ENCODE data around the gene COL1A2. TPM values are rescaled to one million over a fixed set of nuclear protein-coding genes. Genes with fewer than 3 reads are reported as not detected.

Gene COL1A2
- total RNA-seq, 2 experiments from 2014 or later = 0.23 to 0.47 TPM

- DNase-seq (no peak), ATAC-seq (ENCODE audit: low read depth) (no peak)
- Mint-ChIP-seq H3K36me3 (no peaks in the 10 kb centered on the region), H3K27me3 (peaks cover 4% of the 10 kb centered on the region), H3K4me3 (no peak overlapping the region), H3K27ac (no peak overlapping the region), H3K9me3 (no peaks in the 10 kb centered on the region), H3K4me1 (no peaks in the 10 kb centered on the region)
- POLR2A ChIA-PET = no interaction called here
Observed at GRCh38 chr7:94368371-94368791, 26.3 kb upstream of the COL1A2 start.

GRCh38 chr7:94374231-94374630 lies 20.5 kb upstream of the COL1A2 start:
- H3K9me3 Mint-ChIP-seq = no peaks in the 10 kb centered on the region
- H3K27me3 Mint-ChIP-seq = no peaks in the 10 kb centered on the region
- H3K27ac Mint-ChIP-seq = no peak overlapping the region
- POLR2A ChIA-PET = no interaction called here
- no peak overlapping the region for H3K4me3 Mint-ChIP-seq
- DNase-seq (no peak), ATAC-seq (ENCODE audit: low read depth) (no peak)
- no peaks in the 10 kb centered on the region for H3K4me1 Mint-ChIP-seq
- H3K36me3 Mint-ChIP-seq = no peaks in the 10 kb centered on the region

GRCh38 chr7:94374721-94375566 lies 19.8 kb upstream of the COL1A2 start:
- Mint-ChIP-seq H3K27me3 (no peaks in the 10 kb centered on the region), H3K4me1 (no peaks in the 10 kb centered on the region), H3K36me3 (no peaks in the 10 kb centered on the region), H3K9me3 (no peaks in the 10 kb centered on the region), H3K27ac (no peak overlapping the region), H3K4me3 (no peak overlapping the region)
- POLR2A ChIA-PET = no interaction called here
- ATAC-seq (ENCODE audit: low read depth) = no peak
- DNase-seq = no peak

- H3K4me3 Mint-ChIP-seq = no peak overlapping the region
- H3K4me1 Mint-ChIP-seq = no peaks in the 10 kb centered on the region
- POLR2A ChIA-PET = no interaction called here
- DNase-seq = no peak
- no peak for ATAC-seq (ENCODE audit: low read depth)
- no peaks in the 10 kb centered on the region for H3K27me3 Mint-ChIP-seq
- no peaks in the 10 kb centered on the region for H3K36me3 Mint-ChIP-seq
- H3K9me3 Mint-ChIP-seq = no peaks in the 10 kb centered on the region
- H3K27ac Mint-ChIP-seq = no peak overlapping the region
Observed at GRCh38 chr7:94375691-94376090, 19.0 kb upstream of the COL1A2 start.

GRCh38 chr7:94376281-94376680 lies 18.4 kb upstream of the COL1A2 start:
- Mint-ChIP-seq H3K4me3 (no peak overlapping the region), H3K9me3 (no peaks in the 10 kb centered on the region), H3K27me3 (no peaks in the 10 kb centered on the region), H3K27ac (no peak overlapping the region), H3K36me3 (no peaks in the 10 kb centered on the region), H3K4me1 (no peaks in the 10 kb centered on the region)
- ATAC-seq (ENCODE audit: low read depth) = no peak
- no peak for DNase-seq
- POLR2A ChIA-PET = no interaction called here

GRCh38 chr7:94378356-94378755 lies 16.3 kb upstream of the COL1A2 start:
- Mint-ChIP-seq H3K36me3 (no peaks in the 10 kb centered on the region), H3K27me3 (no peaks in the 10 kb centered on the region), H3K27ac (no peak overlapping the region), H3K4me3 (no peak overlapping the region), H3K4me1 (no peaks in the 10 kb centered on the region), H3K9me3 (no peaks in the 10 kb centered on the region)
- POLR2A ChIA-PET = no interaction called here
- no peak for ATAC-seq (ENCODE audit: low read depth)
- DNase-seq = no peak

- no peaks in the 10 kb centered on the region for H3K36me3 Mint-ChIP-seq
- H3K27me3 Mint-ChIP-seq = no peaks in the 10 kb centered on the region
- no peaks in the 10 kb centered on the region for H3K9me3 Mint-ChIP-seq
- POLR2A ChIA-PET = no interaction called here
- DNase-seq (no peak), ATAC-seq (ENCODE audit: low read depth) (no peak)
- H3K4me3 Mint-ChIP-seq = no peak overlapping the region
- no peak overlapping the region for H3K27ac Mint-ChIP-seq
- no peaks in the 10 kb centered on the region for H3K4me1 Mint-ChIP-seq
Observed at GRCh38 chr7:94380264-94380663, 14.4 kb upstream of the COL1A2 start.

- Mint-ChIP-seq H3K4me3 (no peak overlapping the region), H3K4me1 (no peaks in the 10 kb centered on the region), H3K27me3 (no peaks in the 10 kb centered on the region), H3K27ac (no peak overlapping the region), H3K36me3 (no peaks in the 10 kb centered on the region), H3K9me3 (no peaks in the 10 kb centered on the region)
- ATAC-seq (ENCODE audit: low read depth) (no peak), DNase-seq (no peak)
- POLR2A ChIA-PET = no interaction called here
Observed at GRCh38 chr7:94382132-94382531, 12.6 kb upstream of the COL1A2 start.

GRCh38 chr7:94382746-94383145 lies 11.9 kb upstream of the COL1A2 start:
- H3K27ac Mint-ChIP-seq = no peak overlapping the region
- H3K36me3 Mint-ChIP-seq = no peaks in the 10 kb centered on the region
- no peaks in the 10 kb centered on the region for H3K4me1 Mint-ChIP-seq
- no peaks in the 10 kb centered on the region for H3K9me3 Mint-ChIP-seq
- H3K4me3 Mint-ChIP-seq = no peak overlapping the region
- DNase-seq (no peak), ATAC-seq (ENCODE audit: low read depth) (no peak)
- no peaks in the 10 kb centered on the region for H3K27me3 Mint-ChIP-seq
- POLR2A ChIA-PET = no interaction called here

GRCh38 chr7:94384315-94384714 lies 10.4 kb upstream of the COL1A2 start:
- Mint-ChIP-seq H3K27me3 (no peaks in the 10 kb centered on the region), H3K4me3 (no peak overlapping the region), H3K9me3 (no peaks in the 10 kb centered on the region), H3K4me1 (no peaks in the 10 kb centered on the region), H3K36me3 (no peaks in the 10 kb centered on the region), H3K27ac (no peak overlapping the region)
- ATAC-seq (ENCODE audit: low read depth) (no peak), DNase-seq (no peak)
- POLR2A ChIA-PET = no interaction called here

- Mint-ChIP-seq H3K4me1 (no peaks in the 10 kb centered on the region), H3K9me3 (no peaks in the 10 kb centered on the region), H3K36me3 (no peaks in the 10 kb centered on the region), H3K27ac (no peak overlapping the region), H3K4me3 (no peak overlapping the region), H3K27me3 (no peaks in the 10 kb centered on the region)
- DNase-seq (no peak), ATAC-seq (ENCODE audit: low read depth) (no peak)
- POLR2A ChIA-PET = no interaction called here
Observed at GRCh38 chr7:94386416-94386815, 8.3 kb upstream of the COL1A2 start.

GRCh38 chr7:94388540-94388939 lies 6.2 kb upstream of the COL1A2 start:
- no peak for ATAC-seq (ENCODE audit: low read depth)
- Mint-ChIP-seq H3K9me3 (no peaks in the 10 kb centered on the region), H3K36me3 (no peaks in the 10 kb centered on the region), H3K4me1 (peaks cover 6% of the 10 kb centered on the region), H3K27me3 (no peaks in the 10 kb centered on the region), H3K4me3 (no peak overlapping the region), H3K27ac (no peak overlapping the region)
- POLR2A ChIA-PET = no interaction called here
- no peak for DNase-seq

GRCh38 chr7:94389381-94389780 lies 5.3 kb upstream of the COL1A2 start:
- no peak overlapping the region for H3K4me3 Mint-ChIP-seq
- no peak for ATAC-seq (ENCODE audit: low read depth)
- POLR2A ChIA-PET = no interaction called here
- peaks cover 8% of the 10 kb centered on the region for H3K4me1 Mint-ChIP-seq
- peaks cover 3% of the 10 kb centered on the region for H3K27me3 Mint-ChIP-seq
- H3K27ac Mint-ChIP-seq = no peak overlapping the region
- H3K36me3 Mint-ChIP-seq = no peaks in the 10 kb centered on the region
- no peaks in the 10 kb centered on the region for H3K9me3 Mint-ChIP-seq
- DNase-seq = no peak

GRCh38 chr7:94391726-94392392 lies 2.8 kb upstream of the COL1A2 start:
- Mint-ChIP-seq H3K4me1 (peaks cover 14% of the 10 kb centered on the region), H3K36me3 (no peaks in the 10 kb centered on the region), H3K27me3 (peaks cover 3% of the 10 kb centered on the region), H3K27ac (peak overlapping the region; percentile 95), H3K9me3 (no peaks in the 10 kb centered on the region), H3K4me3 (peak overlapping the region; percentile 77)
- ATAC-seq (ENCODE audit: low read depth) (peak; percentile 72), DNase-seq (no peak)
- POLR2A ChIA-PET = no interaction called here

Data from activated naive CD8-positive, alpha-beta T cell treated with anti-CD3 and anti-CD28 coated beads, Interleukin-2, amount 10 ng/mL, durations not matched to agents 7 days and 5 days (primary cell).